ENCODE results near the gene ELF1. TPM values are rescaled to one million over a fixed set of nuclear protein-coding genes. Genes with fewer than 3 reads are reported as not detected.
A peak's percentile ranks its signal among the peaks of the same experiment; 100 is the strongest.

Gene ELF1
- total RNA-seq, 1 experiment from 2014 or later, result 28.5 TPM

GRCh38 chr13:40981361-40981760 is 37.8 kb downstream of the ELF1 start:
- no peaks in the 10 kb centered on the region for H3K27me3 ChIP-seq (ENCODE audit: control insufficient read depth, insufficient read depth, low read length)
- H3K36me3 ChIP-seq (ENCODE audit: control insufficient read depth, insufficient read depth, low read length), result no peaks in the 10 kb centered on the region
- in situ Hi-C loops (cut with HindIII; ENCODE audit: low pct_unique_long_range_greater_than_20kb, low sequenced_read_pairs) (no loop called here), intact Hi-C loops (cut with micrococcal nuclease; ENCODE audit: unreplicated experiment) (no loop called here)
- TSS peak; percentile 24 for BruUV-seq (replicated peaks)
- POLR2A ChIA-PET, result no interaction called here
- DNase-seq (ENCODE audit: low read depth, low spot score) (no peak), ATAC-seq (no peak)
- no peak for TF ChIP-seq REST (IDR thresholded peaks at IDR 0.05; ENCODE audit: insufficient read depth in 1 of 2, low read depth in 2 of 2, low read length in 1 of 2)
- no peak for TF ChIP-seq POLR2AphosphoS5 (IDR thresholded peaks at IDR 0.05; ENCODE audit: low read depth, low read length)
- TF ChIP-seq SIN3A (IDR thresholded peaks at IDR 0.05; ENCODE audit: borderline replicate concordance, insufficient read depth, low read depth, low read length), result no peak
- no peak for TF ChIP-seq TCF7L2 (IDR thresholded peaks at IDR 0.05; ENCODE audit: low read depth, low read length)
- TF ChIP-seq CTCF (IDR thresholded peaks at IDR 0.05), result no peak
- peak overlapping the region; percentile 81; the same call in 1 of the 2 replicates for H3K27ac ChIP-seq (ENCODE audit: low read length)
- H3K4me1 ChIP-seq (ENCODE audit: control insufficient read depth, insufficient read depth, low read length), result peaks cover 38% of the 10 kb centered on the region
- no peaks in the 10 kb centered on the region for H3K9me3 ChIP-seq (ENCODE audit: control insufficient read depth, insufficient read depth, low read depth, low read length)
- CTCF ChIA-PET, result no interaction called here
- peak overlapping the region in 1 of 2 experiments; percentile 42; a peak in 2 of 4 replicates for H3K4me3 ChIP-seq (ENCODE audit: low read depth in 2 of 2, low read length in 2 of 2)

GRCh38 chr13:40980461-40980860 is 38.7 kb downstream of the ELF1 start:
- no peak for TF ChIP-seq CTCF (IDR thresholded peaks at IDR 0.05)
- no peaks in the 10 kb centered on the region for H3K36me3 ChIP-seq (ENCODE audit: control insufficient read depth, insufficient read depth, low read length)
- ATAC-seq, result no peak
- ChIA-PET CTCF (no interaction called here), POLR2A (no interaction called here)
- intact Hi-C loops (cut with micrococcal nuclease; ENCODE audit: unreplicated experiment), result no loop called here
- no peaks in the 10 kb centered on the region for H3K27me3 ChIP-seq (ENCODE audit: control insufficient read depth, insufficient read depth, low read length)
- DNase-seq (ENCODE audit: low read depth, low spot score), result no peak
- H3K9me3 ChIP-seq (ENCODE audit: control insufficient read depth, insufficient read depth, low read depth, low read length), result no peaks in the 10 kb centered on the region
- no peak overlapping the region for H3K4me3 ChIP-seq (ENCODE audit: low read depth in 2 of 2, low read length in 2 of 2)
- no TSS peak for BruUV-seq (replicated peaks)
- H3K4me1 ChIP-seq (ENCODE audit: control insufficient read depth, insufficient read depth, low read length), result peaks cover 33% of the 10 kb centered on the region
- in situ Hi-C loops (cut with HindIII; ENCODE audit: low pct_unique_long_range_greater_than_20kb, low sequenced_read_pairs), result no loop called here
- H3K27ac ChIP-seq (ENCODE audit: low read length), result no peak overlapping the region; the same call in 1 of the 2 replicates

GRCh38 chr13:40979232-40979631 is 39.9 kb downstream of the ELF1 start:
- ATAC-seq (no peak), DNase-seq (ENCODE audit: low read depth, low spot score) (no peak)
- Histone ChIP-seq H3K4me3 (ENCODE audit: low read depth in 2 of 2, low read length in 2 of 2) (no peak overlapping the region), H3K4me1 (ENCODE audit: control insufficient read depth, insufficient read depth, low read length) (peaks cover 29% of the 10 kb centered on the region), H3K27me3 (ENCODE audit: control insufficient read depth, insufficient read depth, low read length) (no peaks in the 10 kb centered on the region), H3K27ac (ENCODE audit: low read length) (no peak overlapping the region), H3K9me3 (ENCODE audit: control insufficient read depth, insufficient read depth, low read depth, low read length) (no peaks in the 10 kb centered on the region), H3K36me3 (ENCODE audit: control insufficient read depth, insufficient read depth, low read length) (no peaks in the 10 kb centered on the region)
- CTCF ChIA-PET, result no interaction called here
- POLR2A ChIA-PET, result no interaction called here
- intact Hi-C loops (cut with micrococcal nuclease; ENCODE audit: unreplicated experiment), result no loop called here
- in situ Hi-C loops (cut with HindIII; ENCODE audit: low pct_unique_long_range_greater_than_20kb, low sequenced_read_pairs), result no loop called here
- no TSS peak for BruUV-seq (replicated peaks)
- TF ChIP-seq REST (IDR thresholded peaks at IDR 0.05; ENCODE audit: insufficient read depth in 1 of 2, low read depth in 2 of 2, low read length in 1 of 2), result no peak
- TF ChIP-seq POLR2AphosphoS5 (IDR thresholded peaks at IDR 0.05; ENCODE audit: low read depth, low read length), result no peak
- TF ChIP-seq TCF7L2 (IDR thresholded peaks at IDR 0.05; ENCODE audit: low read depth, low read length), result no peak
- TF ChIP-seq CTCF (IDR thresholded peaks at IDR 0.05), result no peak
- no peak for TF ChIP-seq SIN3A (IDR thresholded peaks at IDR 0.05; ENCODE audit: borderline replicate concordance, insufficient read depth, low read depth, low read length)

Data from Panc1 (cell line).